ENCODE data around the gene DNAJA2.

The DNAJA2 gene

DNA sequence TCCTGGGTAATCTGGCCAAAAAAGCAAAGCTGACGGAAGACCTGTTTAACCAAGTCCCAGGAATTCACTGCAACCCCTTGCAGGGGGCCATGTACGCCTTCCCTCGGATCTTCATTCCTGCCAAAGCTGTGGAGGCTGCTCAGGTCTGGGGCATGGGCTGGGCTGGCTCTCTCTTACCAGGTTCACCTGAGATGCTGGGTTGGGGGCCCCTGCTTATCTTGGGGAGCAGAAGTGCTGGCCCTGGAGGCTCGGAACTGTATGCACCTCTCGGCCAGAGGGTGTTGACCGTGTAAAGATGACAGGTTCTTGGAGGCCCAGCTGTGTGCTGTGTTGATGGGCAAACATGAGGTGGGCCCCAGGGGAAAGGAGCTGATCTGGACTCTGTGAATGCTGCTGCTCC is 49.1 kb downstream of the DNAJA2 start:
- no peak for DNase-seq

DNA sequence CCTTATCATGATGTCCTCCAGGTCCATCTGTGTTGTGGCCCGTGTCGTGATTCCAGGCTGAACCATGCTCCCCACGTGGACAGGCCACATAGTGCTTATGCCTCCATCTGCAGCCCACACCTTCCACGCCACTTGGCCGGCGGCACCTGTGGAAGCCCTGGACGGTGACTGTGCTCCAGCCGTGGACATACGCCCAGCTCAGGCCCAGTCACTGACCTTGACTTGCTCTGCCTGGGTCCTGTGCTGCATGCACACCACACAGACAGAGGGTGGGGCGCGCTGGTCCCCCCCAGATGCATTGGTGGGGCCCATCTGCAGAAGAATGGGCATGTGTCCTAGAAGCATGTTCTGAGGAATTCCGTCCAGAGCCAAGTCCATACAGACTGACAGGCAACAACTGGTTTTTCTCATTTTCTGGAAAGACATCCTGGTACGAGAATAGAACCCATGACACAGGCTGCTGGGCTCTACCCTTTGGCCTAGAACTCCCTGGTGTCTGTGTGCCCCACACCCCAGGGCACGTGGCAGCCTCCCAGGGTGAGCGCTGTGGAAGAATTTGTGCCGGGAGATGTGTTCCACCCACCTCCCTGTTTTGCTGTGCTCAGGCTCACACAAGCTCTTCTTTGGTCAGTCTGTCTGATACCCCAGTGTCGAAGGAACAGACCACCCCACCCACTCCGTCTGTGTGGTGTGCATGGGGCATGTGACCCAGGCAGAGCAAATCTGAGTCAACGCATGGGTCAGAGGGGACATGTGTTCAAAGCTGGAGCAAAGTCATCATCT is 49.8 kb downstream of the DNAJA2 start:
- no peak for DNase-seq

DNA sequence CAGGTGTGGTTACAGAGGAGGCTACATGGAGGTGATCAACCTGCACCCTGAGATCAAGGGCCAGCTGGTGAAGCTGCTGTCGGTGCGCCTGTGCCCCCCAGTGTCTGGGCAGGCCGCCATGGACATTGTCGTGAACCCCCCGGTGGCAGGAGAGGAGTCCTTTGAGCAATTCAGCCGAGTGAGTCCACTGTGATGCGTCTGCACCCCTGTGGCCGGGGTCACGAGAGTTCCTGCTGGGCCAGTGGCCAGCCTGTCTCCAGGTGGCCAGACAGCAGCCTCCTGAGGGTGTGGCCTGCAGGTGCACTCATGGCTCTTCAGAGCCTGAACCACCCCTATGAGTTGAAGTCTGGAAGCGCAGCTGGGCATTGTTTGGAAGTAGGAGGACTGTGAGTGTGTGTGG is 51.2 kb downstream of the DNAJA2 start:
- no peak for DNase-seq

DNA sequence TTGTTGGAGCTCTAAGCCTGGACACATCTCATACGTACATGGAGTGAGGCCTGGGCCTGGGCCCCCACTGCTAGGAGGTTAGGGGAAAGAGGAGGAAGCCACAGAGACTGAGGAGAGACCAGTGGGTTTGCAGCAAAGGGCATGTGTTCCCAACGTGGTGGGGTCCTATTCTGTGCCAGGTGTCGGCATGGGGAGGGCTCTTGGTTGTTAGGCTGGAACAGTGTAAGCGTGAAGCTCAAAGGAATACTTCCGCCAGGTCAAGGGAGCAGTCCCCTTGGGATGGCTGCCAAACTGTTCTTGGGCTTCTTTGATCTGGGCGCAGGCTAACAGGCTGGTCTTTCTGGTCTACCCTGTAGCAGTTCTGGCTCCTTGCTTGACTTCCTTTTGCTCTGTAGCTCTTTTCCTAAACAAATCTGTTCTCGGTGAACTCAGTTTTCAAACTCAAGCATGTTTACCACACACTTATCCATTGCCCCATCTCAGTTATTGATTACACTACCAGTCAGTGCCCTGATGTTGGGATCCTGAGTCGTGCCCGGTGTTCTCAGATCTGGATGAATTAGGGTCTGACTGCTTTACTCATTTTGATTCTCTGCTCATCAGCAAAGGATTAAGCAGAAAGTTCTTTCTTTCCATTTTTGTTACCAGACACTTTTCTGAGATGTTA is 52.9 kb downstream of the DNAJA2 start:
- no peak for DNase-seq

DNA sequence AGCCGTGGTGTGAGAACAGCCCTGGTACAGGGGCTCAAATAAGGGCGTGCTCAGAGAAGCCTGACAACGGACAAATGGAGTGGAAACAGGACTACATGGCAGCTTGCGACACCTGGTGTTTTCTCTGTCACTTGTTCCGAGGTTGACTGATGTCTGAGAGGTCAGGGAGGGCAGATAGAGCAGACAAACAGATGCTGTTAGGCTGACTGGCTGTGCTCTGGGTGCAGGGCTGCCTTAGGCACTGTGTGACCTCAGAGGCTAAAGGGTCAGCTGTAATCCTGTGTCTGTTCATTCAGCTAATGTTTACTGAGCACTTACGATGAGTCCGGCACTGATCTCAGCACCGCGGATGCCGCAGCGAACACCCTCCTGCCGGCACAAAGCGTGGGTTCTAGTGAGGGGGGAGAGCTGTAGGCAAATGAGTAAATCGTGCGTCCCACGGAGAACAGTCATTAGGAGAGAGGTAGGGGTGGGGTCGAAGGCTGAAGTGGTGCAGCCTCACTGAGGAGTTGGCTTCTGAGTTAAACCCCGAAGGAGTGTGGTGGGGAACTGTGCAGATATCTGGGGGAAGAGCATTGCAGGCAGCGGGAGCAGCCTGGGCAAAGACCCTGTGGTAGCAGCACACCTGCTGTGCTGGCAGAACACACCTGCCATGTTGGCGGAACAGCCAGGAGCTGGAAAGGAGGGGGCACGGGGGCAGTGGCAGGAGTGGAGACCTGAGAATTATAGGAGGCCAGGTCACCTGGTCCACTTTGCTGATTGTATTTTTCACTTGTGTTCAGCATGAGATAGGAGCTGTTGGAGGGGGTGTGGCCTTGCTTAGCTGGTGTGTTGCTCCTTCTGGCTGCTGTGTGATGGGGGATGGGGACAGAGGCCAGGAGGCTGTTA is 54.3 kb downstream of the DNAJA2 start:
- no peak for DNase-seq

DNA sequence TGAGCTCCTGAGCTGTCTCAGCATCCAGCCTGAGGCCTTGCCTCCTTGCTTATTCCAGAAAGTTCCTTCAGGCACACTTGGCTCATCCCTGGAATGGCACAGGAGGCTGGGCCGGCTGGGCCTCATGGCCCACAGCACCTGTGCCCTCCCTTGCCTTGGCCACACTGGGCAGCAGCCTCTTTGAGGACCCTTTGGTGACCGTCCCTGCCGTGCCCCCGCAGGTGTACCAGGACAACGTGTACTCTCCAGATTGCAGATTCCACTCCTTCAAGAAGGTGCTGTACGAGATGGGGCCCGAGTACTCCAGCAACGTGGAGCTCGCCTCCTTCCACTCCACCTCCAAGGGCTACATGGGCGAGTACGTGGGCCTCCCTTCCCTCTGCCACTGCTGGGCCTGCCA is 55.1 kb downstream of the DNAJA2 start:
- DNase-seq: no peak

DNA sequence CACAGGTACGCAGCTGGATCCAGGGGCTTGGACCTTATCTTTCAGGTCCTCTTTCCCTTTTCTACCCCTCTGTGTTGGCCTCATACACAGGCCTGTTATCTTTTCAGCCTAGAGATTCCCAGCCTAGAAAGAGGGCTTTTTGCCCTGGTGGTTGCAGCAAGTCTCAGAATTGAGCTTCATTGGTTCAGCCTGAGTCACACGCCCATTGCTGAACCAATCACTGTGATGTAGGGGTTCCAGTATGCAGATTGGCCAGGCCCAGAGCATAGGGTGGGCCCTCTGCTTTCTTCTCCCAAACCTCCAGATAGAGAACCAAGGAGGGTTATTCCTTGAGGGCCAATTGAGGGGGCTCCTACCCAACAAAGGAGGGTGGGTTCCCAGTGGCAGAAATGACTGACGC is 56.5 kb downstream of the DNAJA2 start:
- no peak for DNase-seq

DNA sequence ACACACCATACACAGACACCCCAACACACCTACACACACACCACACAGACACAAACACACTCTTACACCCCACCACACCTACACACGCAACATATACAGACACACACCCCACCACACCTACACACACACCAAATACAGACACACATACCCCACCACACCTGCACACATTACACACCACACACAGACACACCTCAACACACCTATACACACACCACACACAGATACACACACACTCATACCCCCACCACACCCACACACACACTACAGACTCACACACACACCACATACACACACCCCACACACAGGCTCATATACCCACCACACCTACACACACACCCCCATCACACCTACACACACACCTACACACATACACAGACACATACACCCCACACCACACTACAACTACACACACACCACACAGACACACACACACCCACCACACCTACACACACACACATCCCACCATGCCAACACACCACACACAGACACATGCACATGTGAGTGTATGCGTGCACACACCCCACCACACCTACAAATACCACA is 57.9 kb downstream of the DNAJA2 start:
- no peak for DNase-seq

DNA sequence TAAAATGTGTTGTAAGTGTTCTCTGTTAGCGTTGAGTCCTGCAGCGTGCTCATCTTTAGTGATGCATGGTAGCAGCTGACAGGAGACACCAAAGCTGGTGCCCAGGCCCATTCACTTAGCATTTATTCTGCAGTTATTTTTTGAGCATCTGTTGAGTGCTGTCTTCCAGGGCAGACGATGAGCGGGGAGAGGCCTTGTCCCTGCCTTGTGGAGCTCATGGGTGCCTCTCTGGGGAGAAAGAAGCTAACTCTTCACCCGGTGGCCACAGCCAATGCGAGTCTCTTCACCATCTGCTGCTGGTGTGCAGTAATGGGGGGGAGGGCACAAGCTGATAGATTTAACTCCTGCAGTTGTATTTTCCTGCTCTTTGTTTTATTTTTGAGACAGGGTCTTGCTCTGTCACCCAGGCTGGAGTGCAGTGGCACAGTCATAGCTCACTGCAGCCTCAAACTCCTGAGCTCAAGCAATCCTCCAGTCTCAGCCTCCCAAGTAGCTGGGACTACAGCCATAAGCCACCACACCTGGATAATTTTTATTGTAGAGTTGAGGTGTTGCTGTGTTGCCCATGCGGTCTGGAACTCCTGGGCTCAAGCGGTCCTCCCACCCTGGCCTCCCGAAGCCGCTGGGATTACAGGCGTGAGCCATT is 58.8 kb downstream of the DNAJA2 start:
- no peak for DNase-seq

DNA sequence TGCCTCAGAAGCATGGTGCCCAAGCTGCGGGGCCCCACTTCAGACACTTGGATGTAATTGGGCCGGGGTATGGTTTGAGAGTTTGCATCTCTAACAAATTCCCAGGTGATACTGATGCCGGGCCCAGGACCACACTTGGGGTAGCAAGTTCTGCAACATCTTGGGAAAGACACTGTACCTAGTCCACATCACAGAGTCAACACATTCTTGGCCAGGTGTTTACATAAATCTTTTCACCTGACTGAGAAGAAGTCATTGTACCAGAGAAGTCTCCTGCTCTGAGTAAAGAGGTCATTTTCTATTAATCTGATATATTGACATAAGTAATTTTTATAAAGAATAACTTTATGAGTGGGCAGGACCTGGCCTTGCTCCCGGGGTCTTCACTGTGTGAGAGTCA is 61.8 kb downstream of the DNAJA2 start:
- no peak for DNase-seq

DNA sequence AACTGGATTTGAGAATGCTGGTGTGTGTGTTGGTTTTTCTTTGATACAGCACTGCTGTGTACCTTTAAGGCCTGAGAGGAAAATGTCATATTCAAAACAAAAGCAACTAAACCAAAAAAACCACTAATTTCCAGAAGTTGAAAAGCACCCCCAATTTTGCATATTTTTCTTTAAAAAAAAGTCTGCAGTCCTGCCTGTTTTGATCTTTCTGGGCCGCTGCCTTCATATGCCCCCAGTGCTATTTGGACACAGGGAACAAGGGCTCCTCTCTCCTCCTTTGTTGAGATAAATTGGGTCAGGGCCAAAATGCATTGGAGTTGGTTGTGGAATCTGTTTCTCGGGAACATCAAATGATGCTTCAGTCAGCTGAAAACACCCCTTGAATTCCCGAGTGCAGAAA is 62.4 kb downstream of the DNAJA2 start:
- DNase-seq: no peak

DNA sequence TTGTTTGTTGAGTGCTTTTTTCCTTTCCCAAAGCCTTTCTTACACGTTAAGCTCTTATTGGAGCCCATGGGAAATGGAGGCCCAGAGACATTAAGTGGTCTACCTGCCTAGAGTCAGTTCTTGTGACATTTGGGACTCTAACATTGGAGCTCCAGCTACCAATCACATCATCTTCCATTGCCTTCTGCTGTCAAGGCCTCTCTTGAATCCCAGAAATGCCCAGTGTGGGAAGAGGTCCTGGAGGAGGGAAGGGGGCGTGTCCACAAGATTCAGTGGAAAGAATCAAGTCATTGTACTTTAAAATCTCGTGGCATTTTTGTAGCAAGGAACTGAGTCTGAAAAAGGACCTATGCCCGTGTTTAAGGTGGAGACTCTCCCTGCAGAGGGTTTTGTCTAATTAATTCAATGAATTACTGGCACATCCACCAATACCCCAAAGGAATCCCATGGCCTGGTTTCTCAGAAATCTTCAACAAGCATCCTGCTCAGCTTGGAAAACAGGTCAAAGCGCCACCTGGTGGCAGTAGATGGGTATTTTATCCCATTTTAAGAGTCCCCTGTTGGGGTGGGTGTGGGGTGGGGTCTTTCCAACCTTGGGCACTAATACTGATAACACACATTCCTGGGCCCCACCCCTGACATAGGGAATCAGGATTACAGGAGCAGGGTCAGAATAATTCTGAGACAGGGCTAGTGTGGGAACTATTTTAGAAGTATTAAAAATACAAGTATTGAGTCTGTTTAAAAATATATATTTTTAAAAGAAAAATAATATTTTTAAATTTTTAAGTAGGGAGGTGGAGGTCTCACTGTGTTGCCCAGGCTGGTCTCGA is 64.7 kb downstream of the DNAJA2 start:
- peak; percentile 69 for DNase-seq

DNA sequence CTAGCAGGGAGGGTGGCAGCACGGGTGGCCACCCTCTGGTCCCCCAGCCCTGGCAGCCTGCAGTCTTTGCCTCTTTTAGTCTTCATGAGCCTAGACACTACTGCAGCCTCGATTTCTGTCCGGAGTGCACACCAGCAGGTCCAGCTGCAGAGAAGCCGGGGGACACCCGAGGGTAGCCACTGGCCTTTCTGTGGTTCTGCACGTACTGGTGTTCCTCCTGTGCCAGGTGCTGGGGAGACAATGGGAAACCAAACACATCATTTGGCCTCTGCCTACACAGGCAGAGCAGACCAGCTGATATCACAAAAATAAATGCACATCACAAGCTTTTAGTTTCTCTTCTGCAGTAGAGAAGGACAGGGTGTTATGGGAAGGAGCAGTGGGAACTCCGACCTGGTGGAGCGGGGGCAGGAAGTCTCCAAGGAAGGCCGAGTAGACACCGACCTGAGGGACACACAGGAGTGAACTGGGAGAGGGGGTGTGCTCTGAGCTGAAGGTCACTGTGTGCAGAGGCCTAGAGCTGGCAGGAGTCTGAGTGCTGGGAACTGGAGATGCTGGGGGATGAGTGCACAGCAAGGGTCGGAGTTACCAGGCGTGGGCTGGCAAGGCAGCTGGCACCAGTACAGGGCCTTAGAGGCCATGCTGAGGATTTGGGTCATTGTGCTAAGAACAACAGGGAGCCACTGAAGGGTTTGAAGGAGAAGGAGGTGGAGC is 66.3 kb downstream of the DNAJA2 start:
- no peak for DNase-seq

DNA sequence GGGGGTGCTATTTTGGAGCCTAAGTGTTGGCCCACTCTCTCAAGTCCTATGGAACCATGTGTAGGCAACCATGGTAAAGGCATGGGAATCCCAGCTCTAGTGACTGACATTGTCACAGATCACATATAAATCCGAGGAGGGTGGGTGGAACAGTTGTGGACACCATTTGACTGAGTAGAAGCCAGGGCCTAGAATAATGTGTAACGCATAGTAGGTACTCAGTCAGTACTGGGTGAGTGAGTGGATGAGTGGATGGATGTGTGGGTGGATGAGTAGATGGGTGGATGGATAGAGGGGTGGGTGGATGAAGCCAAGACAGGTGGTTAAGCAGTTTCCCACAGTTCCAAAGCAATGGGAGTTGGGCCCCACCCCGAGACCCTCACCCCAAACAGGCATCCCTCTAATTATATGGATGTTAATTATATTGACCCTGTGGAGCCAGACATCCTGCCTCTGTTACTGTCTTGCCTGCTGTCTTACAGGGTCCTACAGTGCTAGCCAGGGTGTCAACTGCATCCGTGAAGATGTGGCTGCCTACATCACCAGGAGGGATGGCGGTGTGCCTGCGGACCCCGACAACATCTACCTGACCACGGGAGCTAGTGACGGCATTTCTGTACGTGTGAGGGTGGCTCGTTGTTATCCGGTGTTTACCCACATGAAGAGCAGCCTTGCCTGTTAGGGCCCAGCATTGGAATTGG is 67.0 kb downstream of the DNAJA2 start:
- no peak for DNase-seq

All from right forelimb (tissue), 1 donor.